HEK293 (cell line): ENCODE measurements around the gene MAML1.

Experiments
- CTCF ChIA-PET: fragments of 350-600 bp; formaldehyde crosslinking; extraction: SDS; loops from one replicate; lab custom pipeline; 2021; ENCODE audit warnings: antibody characterized with exemption; lab: Yijun Ruan, JAX
- POLR2A ChIA-PET: fragments of 300-600 bp; formaldehyde crosslinking; extraction: SDS; loops from one replicate; lab custom pipeline; 2020; ENCODE audit warnings: antibody characterized with exemption, inconsistent platforms; lab: Yijun Ruan, JAX
- H3K27ac ChIP-seq: fragments of 200-500 bp; sonication (Bioruptor generic); 2 replicates; pipeline ENCODE4 v1.5.1; 2014; ENCODE audit warnings: low read depth, low read length, control low read depth, inconsistent platforms; ENCODE audit errors: extremely low read depth
- H3K36me3 ChIP-seq, 2 experiments: fragments of 200-500 bp in 1 of 2; sonication (Bioruptor generic) in 1 of 2; 1 replicate in 1 of 2; 2 replicates in 1 of 2; pipeline ENCODE4 v1.5.1; 2014 to 2017; ENCODE audit warnings: inconsistent platforms in 2 of 2, low read length in 2 of 2; ENCODE audit not compliant: control insufficient read depth in 2 of 2, insufficient read depth in 1 of 2
- H3K4me1 ChIP-seq: fragments of 200-500 bp; sonication (Bioruptor generic); 2 replicates; pipeline ENCODE4 v1.5.1; 2014; ENCODE audit warnings: mild to moderate bottlenecking, low read length, inconsistent platforms; ENCODE audit not compliant: control insufficient read depth, insufficient read depth
- H3K4me3 ChIP-seq: 2 replicates; pipeline ENCODE4 v1.5.1; 2011; ENCODE audit warnings: low read depth, mild to moderate bottlenecking, control low read depth, low read length, moderate library complexity
- H3K9me3 ChIP-seq: fragments of 200-500 bp; sonication (Bioruptor generic); 2 replicates; pipeline ENCODE4 v1.5.1; 2014; ENCODE audit warnings: low read depth, low read length, inconsistent platforms; ENCODE audit not compliant: control insufficient read depth, insufficient read depth
- BCL11B ChIP-seq: fragments of 450-650 bp; formaldehyde crosslinking; IDR thresholded peaks from 2 replicates; pipeline ENCODE4 v1.5.1; 2016; ENCODE audit warnings: low read depth, missing biosample characterization, missing genetic modification characterization
- FEZF1 ChIP-seq: fragments of 450-650 bp; formaldehyde crosslinking; IDR thresholded peaks from 2 replicates; pipeline ENCODE4 v1.5.1; 2016; ENCODE audit warnings: missing biosample characterization, missing genetic modification characterization
- GLIS1 ChIP-seq: fragments of 450-650 bp; formaldehyde crosslinking; IDR thresholded peaks from 2 replicates; pipeline ENCODE4 v1.5.1; 2016; ENCODE audit warnings: missing biosample characterization, missing genetic modification characterization
- KLF8 ChIP-seq: fragments of 450-650 bp; formaldehyde crosslinking; IDR thresholded peaks from 2 replicates; pipeline ENCODE4 v1.5.1; 2016; ENCODE audit warnings: missing biosample characterization, missing genetic modification characterization
- MEIS1 ChIP-seq: sonication (generic); formaldehyde crosslinking; IDR thresholded peaks from 2 replicates; pipeline ENCODE4 v1.8.1; 2022; ENCODE audit warnings: missing genetic modification reagents, mild to moderate bottlenecking, borderline replicate concordance
- SCRT1 ChIP-seq: fragments of 450-650 bp; formaldehyde crosslinking; IDR thresholded peaks from 2 replicates; pipeline ENCODE4 v1.5.1; 2016; ENCODE audit warnings: missing biosample characterization, missing genetic modification characterization, borderline replicate concordance
- ZBTB48 ChIP-seq: fragments of 450-650 bp; formaldehyde crosslinking; IDR thresholded peaks from 2 replicates; pipeline ENCODE4 v1.5.1; 2016; ENCODE audit warnings: missing biosample characterization, missing genetic modification characterization
- ZBTB49 ChIP-seq: fragments of 450-650 bp; formaldehyde crosslinking; IDR thresholded peaks from 2 replicates; pipeline ENCODE4 v1.5.1; 2016; ENCODE audit warnings: missing biosample characterization, missing genetic modification characterization, low read depth
- ZBTB8A ChIP-seq: fragments of 450-650 bp; formaldehyde crosslinking; IDR thresholded peaks from 2 replicates; pipeline ENCODE4 v1.5.1; 2016; ENCODE audit warnings: missing biosample characterization, missing genetic modification characterization
- ZNF10 ChIP-seq: fragments of 450-650 bp; formaldehyde crosslinking; IDR thresholded peaks from 2 replicates; pipeline ENCODE4 v1.5.1; 2017; ENCODE audit warnings: missing biosample characterization, missing genetic modification characterization
- ZNF121 ChIP-seq: fragments of 450-650 bp; formaldehyde crosslinking; IDR thresholded peaks from 2 replicates; pipeline ENCODE4 v1.5.1; 2016; ENCODE audit warnings: missing biosample characterization, missing genetic modification characterization
- ZNF175 ChIP-seq: fragments of 450-650 bp; formaldehyde crosslinking; IDR thresholded peaks from 2 replicates; pipeline ENCODE4 v1.5.1; 2016; ENCODE audit warnings: missing biosample characterization, missing genetic modification characterization
- ZNF19 ChIP-seq: fragments of 450-650 bp; formaldehyde crosslinking; IDR thresholded peaks from 2 replicates; pipeline ENCODE4; 2016; ENCODE audit warnings: missing biosample characterization, missing genetic modification characterization, low read depth
- ZNF311 ChIP-seq: fragments of 450-650 bp; formaldehyde crosslinking; IDR thresholded peaks from 2 replicates; pipeline ENCODE4 v1.5.1; 2017; ENCODE audit warnings: missing biosample characterization, missing genetic modification characterization, borderline replicate concordance
- ZNF324 ChIP-seq: fragments of 450-650 bp; formaldehyde crosslinking; IDR thresholded peaks from 2 replicates; pipeline ENCODE4 v1.5.1; 2016; ENCODE audit warnings: missing biosample characterization, missing genetic modification characterization
- ZNF335 ChIP-seq: fragments of 450-650 bp; formaldehyde crosslinking; conservative IDR thresholded peaks from 2 replicates; pipeline ENCODE4 v1.5.1; 2016; ENCODE audit warnings: missing biosample characterization, missing genetic modification characterization
- ZNF362 ChIP-seq: fragments of 450-650 bp; formaldehyde crosslinking; IDR thresholded peaks from 2 replicates; pipeline ENCODE4 v1.5.1; 2016; ENCODE audit warnings: missing biosample characterization, missing genetic modification characterization
- ZNF37A ChIP-seq: fragments of 450-650 bp; IDR thresholded peaks from 2 replicates; pipeline ENCODE4 v1.5.1; 2018; ENCODE audit warnings: missing biosample characterization, missing genetic modification characterization
- ZNF394 ChIP-seq: fragments of 450-650 bp; formaldehyde crosslinking; IDR thresholded peaks from 2 replicates; pipeline ENCODE4 v1.5.1; 2016; ENCODE audit warnings: missing biosample characterization, missing genetic modification characterization, mild to moderate bottlenecking, moderate library complexity, borderline replicate concordance
- ZNF398 ChIP-seq: fragments of 450-650 bp; formaldehyde crosslinking; IDR thresholded peaks from 2 replicates; pipeline ENCODE4 v1.5.1; 2017; ENCODE audit warnings: missing biosample characterization, missing genetic modification characterization
- ZNF433 ChIP-seq: fragments of 450-650 bp; formaldehyde crosslinking; IDR thresholded peaks from 2 replicates; pipeline ENCODE4 v1.5.1; 2016; ENCODE audit warnings: missing biosample characterization, missing genetic modification characterization, low read depth
- ZNF549 ChIP-seq: fragments of 450-650 bp; IDR thresholded peaks from 2 replicates; pipeline ENCODE4 v1.5.1; 2018; ENCODE audit warnings: missing biosample characterization, missing genetic modification characterization, mild to moderate bottlenecking, inconsistent platforms, moderate library complexity
- ZNF660 ChIP-seq: fragments of 450-650 bp; IDR thresholded peaks from 2 replicates; pipeline ENCODE4 v1.5.1; 2018; ENCODE audit warnings: missing biosample characterization, mild to moderate bottlenecking, missing genetic modification characterization
- ZNF670 ChIP-seq: fragments of 450-650 bp; formaldehyde crosslinking; IDR thresholded peaks from 2 replicates; pipeline ENCODE4 v1.5.1; 2016; ENCODE audit warnings: missing biosample characterization, missing genetic modification characterization, low read depth
- ZNF701 ChIP-seq: fragments of 450-650 bp; formaldehyde crosslinking; IDR thresholded peaks from 2 replicates; pipeline ENCODE4 v1.5.1; 2016; ENCODE audit warnings: missing biosample characterization, missing genetic modification characterization
- ZNF704 ChIP-seq: fragments of 450-650 bp; formaldehyde crosslinking; IDR thresholded peaks from 2 replicates; pipeline ENCODE4 v1.5.1; 2016; ENCODE audit warnings: missing biosample characterization, missing genetic modification characterization
- ZNF837 ChIP-seq: fragments of 450-650 bp; formaldehyde crosslinking; IDR thresholded peaks from 2 replicates; pipeline ENCODE4 v1.5.1; 2016; ENCODE audit warnings: missing biosample characterization, missing genetic modification characterization
- ZSCAN30 ChIP-seq: fragments of 450-650 bp; IDR thresholded peaks from 2 replicates; pipeline ENCODE4 v1.5.1; 2018; ENCODE audit warnings: missing biosample characterization, mild to moderate bottlenecking, missing genetic modification characterization, moderate library complexity
- ZSCAN5A ChIP-seq: fragments of 450-650 bp; formaldehyde crosslinking; IDR thresholded peaks from 2 replicates; pipeline ENCODE4 v1.5.1; 2016; ENCODE audit warnings: missing biosample characterization, missing genetic modification characterization

Gene MAML1

GRCh38 chr5:179698935-179699615 lies 33.5 kb upstream of the MAML1 start, which contains the start of gene CANX:
Gene CANX, plus strand, starts transcription at chr5:179698967. Its CDS starts 6,715 bp downstream, at chr5:179705682.
- CTCF ChIA-PET: no interaction called here
- Histone ChIP-seq H3K36me3 (peaks cover 28 to 29% of the 10 kb centered on the region in 2 experiments), H3K4me1 (no peaks in the 10 kb centered on the region), H3K4me3 (peak within 1 kb of the TSS; percentile 97), H3K9me3 (no peaks in the 10 kb centered on the region), H3K27ac (peak within 1 kb of the TSS; percentile 96)
- POLR2A ChIA-PET: interaction anchor here (1.4 kb wide), 2 partner anchors 31 to 75 kb away, joined by 3 read pairs; partner anchors contain the start of gene HNRNPH1
- TF ChIP-seq ZNF10 (tag by site-specific recombination) (no peak), ZBTB49 (tag by site-specific recombination) (no peak), GLIS1 (tag by site-specific recombination) (peak; percentile 11; the same call in 1 of the 2 replicates), FEZF1 (tag by site-specific recombination) (0 out of 2 replicates have a peak, but pooled peaks have one; percentile 25), ZNF837 (tag by site-specific recombination) (no peak), SCRT1 (tag by site-specific recombination) (no peak), ZNF660 (tag by site-specific recombination) (peak; percentile 71; the same call in 1 of the 2 replicates), ZNF704 (tag by site-specific recombination) (no peak), ZNF175 (no peak), ZNF701 (tag by site-specific recombination) (no peak), ZBTB8A (tag by site-specific recombination) (peak; percentile 25), ZSCAN30 (tag by site-specific recombination) (peak; percentile 75; the same call in 1 of the 2 replicates), ZNF311 (no peak), ZNF362 (tag by site-specific recombination) (no peak), ZNF19 (no peak), ZNF335 (tag by site-specific recombination) (peak; percentile 40; the same call in 1 of the 2 replicates), ZBTB48 (tag by site-specific recombination) (peak; percentile 72), ZNF324 (no peak), ZNF398 (tag by site-specific recombination) (no peak), KLF8 (tag by site-specific recombination) (0 out of 2 replicates have a peak, but pooled peaks have one; percentile 6), ZNF549 (tag by site-specific recombination) (no peak), ZNF37A (tag by site-specific recombination) (no peak), ZSCAN5A (peak; percentile 78; the same call in 1 of the 2 replicates), ZNF394 (tag by site-specific recombination) (peak; percentile 12; the same call in 1 of the 2 replicates), ZNF670 (no peak), ZNF433 (tag by site-specific recombination) (no peak), BCL11B (tag by site-specific recombination) (no peak), MEIS1 (CRISPR knock-in tag) (no peak), ZNF121 (peak; percentile 69; the same call in 1 of the 2 replicates)
